HepG2 (cell line): ENCODE results near the gene CDC14B. TPM values are rescaled to one million over a fixed set of nuclear protein-coding genes. Genes with fewer than 3 reads are reported as not detected.

Source experiments
- ATAC-seq: fragments of 200-7000 bp; cut with Tn5 transposase; 3 replicates; pipeline ENCODE4 v1.9.1; 2020; ENCODE audit warnings: mild to moderate bottlenecking, moderate library complexity
- BruUV-seq: library from RNA; stranded (reverse); fragments of 400-500 nt; replicated peaks from 2 replicates; lab custom pipeline; 2021; lab: Mats Ljungman, UMichigan
- CTCF ChIA-PET: fragments of 300-600 bp; formaldehyde crosslinking; extraction: SDS; loops from one replicate; lab custom pipeline; 2021; ENCODE audit warnings: low total read pairs, inconsistent platforms, low intra/inter-chr PET ratio; lab: Yijun Ruan, JAX
- POLR2A ChIA-PET: fragments of 350-600 bp; sonication (Branson Sonifier 250); formaldehyde crosslinking; loops from one replicate; lab custom pipeline; 2020; ENCODE audit warnings: antibody characterized with exemption, inconsistent platforms; lab: Yijun Ruan, JAX
- DNase-seq: peaks from one replicate; pipeline ENCODE4 v3.0.0-alpha.2; 2015; ENCODE audit warnings: low spot score
- FAIRE-seq: peaks from 3 replicates; lab custom pipeline; 2011; peaks lifted over from hg19 to GRCh38; lab: Jason Lieb, UNC
- H2AFZ ChIP-seq: one replicate; pipeline ENCODE4 v1.6.1; 2011; ENCODE audit warnings: low read length, inconsistent platforms
- H3K27ac ChIP-seq: fragments of 300-600 bp; 3 replicates; pipeline ENCODE4 v1.8.0; 2011; ENCODE audit warnings: mixed run types, mild to moderate bottlenecking, mixed read lengths, low read length, inconsistent platforms; ENCODE audit not compliant: insufficient read depth; ENCODE audit errors: extremely low read length
- H3K27me3 ChIP-seq, 2 experiments: fragments of 200-600 bp in 1 of 2; 2 replicates in 1 of 2; 3 replicates in 1 of 2; pipeline versions ENCODE4 v1.6.0 to v1.8.0; 2011; ENCODE audit warnings: low read length in 2 of 2, mild to moderate bottlenecking in 2 of 2, moderate library complexity in 2 of 2, inconsistent platforms in 1 of 2; ENCODE audit not compliant: insufficient read depth in 2 of 2, control insufficient read depth in 1 of 2
- H3K36me3 ChIP-seq, 2 experiments: fragments of 200-600 bp in 1 of 2; replicated peaks in 1 of 2; 2 replicates in 1 of 2; 3 replicates in 1 of 2; pipeline versions ENCODE4 v1.5.1 to v1.8.0; 2011; ENCODE audit warnings: low read length in 2 of 2, inconsistent platforms in 1 of 2; ENCODE audit not compliant: insufficient read depth in 2 of 2, control insufficient read depth in 1 of 2
- H3K4me1 ChIP-seq: 2 replicates; pipeline ENCODE4 v1.5.1; 2012; ENCODE audit warnings: low read length, inconsistent platforms; ENCODE audit not compliant: insufficient read depth
- H3K4me2 ChIP-seq: 2 replicates; pipeline ENCODE4 v1.6.0; 2011; ENCODE audit warnings: low read depth, low read length, inconsistent platforms
- H3K4me3 ChIP-seq, 3 experiments: fragments of 200-600 bp in 1 of 3; sonication (generic), shearing (Covaris generic) in 1 of 3; replicated peaks in 1 of 3; 2 replicates each; pipeline ENCODE4 v1.5.1; 2011 to 2016; ENCODE audit warnings: low read length in 3 of 3, inconsistent platforms in 2 of 3, low read depth in 2 of 3, mild to moderate bottlenecking in 2 of 3, control low read depth in 1 of 3, mixed read lengths in 1 of 3; ENCODE audit not compliant: insufficient read depth in 1 of 3
- H3K79me2 ChIP-seq: one replicate; pipeline ENCODE4 v1.6.1; 2011; ENCODE audit warnings: low read length, inconsistent platforms; ENCODE audit not compliant: insufficient read depth
- H3K9ac ChIP-seq: 2 replicates; pipeline ENCODE4 v1.6.0; 2011; ENCODE audit warnings: mild to moderate bottlenecking, low read depth, low read length, inconsistent platforms; ENCODE audit not compliant: insufficient read depth
- H3K9me3 ChIP-seq: 2 replicates; pipeline ENCODE4 v1.5.1; 2012; ENCODE audit warnings: mild to moderate bottlenecking, low read length
- H4K20me1 ChIP-seq: 2 replicates; pipeline ENCODE4 v1.6.0; 2011; ENCODE audit warnings: inconsistent platforms, mild to moderate bottlenecking, low read length, moderate library complexity; ENCODE audit not compliant: insufficient read depth
- EP300 ChIP-seq, 3 experiments: sonication (generic) in 1 of 3; formaldehyde crosslinking in 1 of 3; IDR thresholded peaks; 2 replicates each; pipeline versions ENCODE4 v1.5.1 to v1.6.1; 2011 to 2020; ENCODE audit warnings: low read depth in 2 of 3, low read length in 2 of 3, borderline replicate concordance in 1 of 3, improper control_type of control experiment in 1 of 3, mild to moderate bottlenecking in 1 of 3, missing genetic modification reagents in 1 of 3, moderate library complexity in 1 of 3
- KLF9 ChIP-seq: IDR thresholded peaks from 2 replicates; pipeline ENCODE4 v1.6.1; 2016; ENCODE audit warnings: low read depth
- SETDB1 ChIP-seq: sonication (generic); formaldehyde crosslinking; IDR thresholded peaks from 2 replicates; pipeline ENCODE4 v1.5.1; 2020; ENCODE audit warnings: missing genetic modification reagents, mild to moderate bottlenecking, borderline replicate concordance
- SKI ChIP-seq: fragments of 450-650 bp; IDR thresholded peaks from one replicate; pipeline ENCODE4 v1.6.1; 2018; ENCODE audit warnings: mild to moderate bottlenecking; ENCODE audit not compliant: partially characterized antibody
- TAF1 ChIP-seq: sonication (generic); formaldehyde crosslinking; IDR thresholded peaks from 2 replicates; pipeline ENCODE4 v1.4.0; 2020; ENCODE audit warnings: missing genetic modification reagents
- TBX2 ChIP-seq: sonication (generic); formaldehyde crosslinking; IDR thresholded peaks from 2 replicates; pipeline ENCODE4 v1.5.0; 2020; ENCODE audit warnings: missing genetic modification reagents, mild to moderate bottlenecking, borderline replicate concordance
- WGBS: methylation state at CpG from one replicate; pipeline ENCODE4 v1.1.6; 2017; ENCODE audit warnings: low lambda C conversion rate; 5-methylcytosine and 5-hydroxymethylcytosine counted together
- in situ Hi-C: cut with HindIII; loops from 2 replicates; pipeline ENCODE4 v1.10.0; 2017; ENCODE audit warnings: low pct_unique_long_range_greater_than_20kb; ENCODE audit not compliant: extremely low pct_ligation_motif_present
- intact Hi-C: fragments of 100-400 bp; cut with micrococcal nuclease; formaldehyde crosslinking; loops from one replicate; pipeline ENCODE4 v1.10.0; 2022; ENCODE audit not compliant: unreplicated experiment
- polyA plus RNA-seq, 8 experiments: library from polyadenylated mRNA; depleted of rRNA in 3 of 8; stranded (reverse) in 7 of 8; unstranded in 1 of 8; fragments of >200 nt; fragmentation: Illumina TruSeq in 4 of 8; extraction: Trizol in 4 of 8; gene quantifications; 2 replicates each; pipeline versions ENCODE4 v1.2.1 to v1.2.3, GENCODE V29; 2011 to 2016; ENCODE audit warnings: low read depth in 4 of 8, missing spikeins in 1 of 8, mixed read lengths in 1 of 8; ENCODE audit not compliant: insufficient read depth in 1 of 8
- total RNA-seq, 5 experiments: library from RNA; depleted of rRNA; stranded (reverse); fragments of >200 nt; fragmentation: Illumina TruSeq; extraction: Trizol; gene quantifications; 2 replicates each; pipeline ENCODE4 v1.2.3, GENCODE V29; 2016; ENCODE audit warnings: low read depth in 1 of 5

CDC14B gene
- total and polyA plus RNA-seq, 2 of the 13 experiments (the other 11 are each of a cell fraction or from before 2014, with no cell fraction given), result 25.8 to 33.3 TPM

- in situ Hi-C loops (no loop called here), intact Hi-C loops (no loop called here)
- peaks cover 13% of the 10 kb centered on the region for H3K4me1 ChIP-seq
- H3K27ac ChIP-seq, result no peak overlapping the region
- ChIA-PET POLR2A (no interaction called here), CTCF (no interaction called here)
- peaks cover 6 to 57% of the 10 kb centered on the region in 2 experiments for H3K36me3 ChIP-seq
- no peak for FAIRE-seq
- no TSS peak for BruUV-seq
- H3K4me3 ChIP-seq, result no peak overlapping the region
- no peak overlapping the region for H2AFZ ChIP-seq
- no peak for ATAC-seq
- no peak for DNase-seq
- no peaks in the 10 kb centered on the region for H4K20me1 ChIP-seq
- no peaks in the 10 kb centered on the region for H3K9me3 ChIP-seq
- H3K79me2 ChIP-seq, result no peaks in the 10 kb centered on the region
- H3K9ac ChIP-seq, result no peak overlapping the region
- H3K27me3 ChIP-seq, result no peaks in the 10 kb centered on the region
- 99% methylated on average over 14 of the region's 14 CpGs for WGBS
- H3K4me2 ChIP-seq, result no peak overlapping the region
- TF ChIP-seq SKI (no peak), KLF9 (CRISPR knock-in tag) (no peak), EP300 (IDR thresholded peaks at IDR 0.05; ENCODE audit: low read depth in 2 of 2, low read length in 2 of 2) (no peak), EP300 (CRISPR knock-in tag; IDR thresholded peaks at IDR 0.05; ENCODE audit: borderline replicate concordance) (no peak), TBX2 (CRISPR knock-in tag) (no peak)
Measured at GRCh38 chr9:96508227-96508940, 111.3 kb downstream of the CDC14B start.

- Histone ChIP-seq H2AFZ (no peak overlapping the region), H3K9ac (no peak overlapping the region), H3K4me3 (no peak overlapping the region), H4K20me1 (no peaks in the 10 kb centered on the region), H3K9me3 (no peaks in the 10 kb centered on the region), H3K4me2 (no peak overlapping the region), H3K79me2 (no peaks in the 10 kb centered on the region), H3K27me3 (no peaks in the 10 kb centered on the region), H3K27ac (no peak overlapping the region), H3K36me3 (peaks cover 5 to 43% of the 10 kb centered on the region in 2 experiments), H3K4me1 (peaks cover 21% of the 10 kb centered on the region)
- no TSS peak for BruUV-seq
- 95% methylated on average over 13 of the region's 13 CpGs for WGBS
- ATAC-seq (no peak), FAIRE-seq (no peak), DNase-seq (no peak)
- intact Hi-C loops (no loop called here), in situ Hi-C loops (no loop called here)
- no peak for TF ChIP-seq TAF1 (CRISPR knock-in tag)
- no peak for TF ChIP-seq SETDB1 (CRISPR knock-in tag)
- CTCF ChIA-PET, result no interaction called here
- POLR2A ChIA-PET, result interaction anchor here (1.2 kb wide), 1 partner anchor 13 kb away, joined by 3 read pairs; no protein-coding TSS in a partner anchor
Measured at GRCh38 chr9:96505316-96505991, 114.2 kb downstream of the CDC14B start.
